Upper lobe of left lung (tissue), 4 donors: ENCODE data around the gene ZFAND6.

Source experiments
- EP300 ChIP-seq, 4 donors: sonication (generic); formaldehyde crosslinking; IDR thresholded peaks; one replicate each; pipeline ENCODE4 v1.5.1; 2017; ENCODE audit warnings: antibody characterized with exemption in 4 of 4, control low read depth in 2 of 4
- POLR2A ChIP-seq, 4 donors: fragments of 450-650 bp; IDR thresholded peaks; one replicate each; pipeline ENCODE4 v1.5.1; 2016 to 2017; ENCODE audit warnings: antibody characterized with exemption in 4 of 4, mild to moderate bottlenecking in 2 of 4
- POLR2AphosphoS5 ChIP-seq, 2 donors: sonication (generic); formaldehyde crosslinking; IDR thresholded peaks; one replicate each; pipeline ENCODE4 v1.5.1; 2017; ENCODE audit warnings: antibody characterized with exemption in 2 of 2
- TF ChIP-seq, protein P1 (sequence below), 6 experiments: fragments of 450-650 bp in 4 of 6; fragments of 200-600 bp in 2 of 6; sonication (generic) in 2 of 6; IDR thresholded peaks; one replicate each; pipeline ENCODE4 v1.5.1; 2016 to 2019; ENCODE audit warnings: antibody characterized with exemption in 6 of 6

DNA sequence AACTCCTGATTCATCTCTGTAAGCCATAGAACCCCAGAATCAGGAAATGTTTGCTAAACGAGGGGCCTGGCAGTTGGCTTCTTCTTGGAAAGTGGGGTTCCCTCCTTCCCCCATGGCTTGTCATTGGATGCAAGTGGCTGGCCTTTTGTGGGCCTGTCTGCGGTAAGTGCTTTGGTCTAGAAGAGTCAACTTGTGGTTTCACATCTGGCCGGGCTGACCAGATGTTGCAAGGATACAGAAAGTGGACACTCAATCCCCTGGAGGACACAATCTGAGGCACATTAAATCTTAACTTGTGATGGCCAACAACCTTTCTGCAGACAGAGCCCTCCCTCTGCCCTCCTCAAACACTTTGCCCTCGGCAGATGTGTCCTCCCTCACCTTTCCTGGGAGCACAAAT, 94.4 kb downstream of the ZFAND6 start:
- TF ChIP-seq, protein P1, sequence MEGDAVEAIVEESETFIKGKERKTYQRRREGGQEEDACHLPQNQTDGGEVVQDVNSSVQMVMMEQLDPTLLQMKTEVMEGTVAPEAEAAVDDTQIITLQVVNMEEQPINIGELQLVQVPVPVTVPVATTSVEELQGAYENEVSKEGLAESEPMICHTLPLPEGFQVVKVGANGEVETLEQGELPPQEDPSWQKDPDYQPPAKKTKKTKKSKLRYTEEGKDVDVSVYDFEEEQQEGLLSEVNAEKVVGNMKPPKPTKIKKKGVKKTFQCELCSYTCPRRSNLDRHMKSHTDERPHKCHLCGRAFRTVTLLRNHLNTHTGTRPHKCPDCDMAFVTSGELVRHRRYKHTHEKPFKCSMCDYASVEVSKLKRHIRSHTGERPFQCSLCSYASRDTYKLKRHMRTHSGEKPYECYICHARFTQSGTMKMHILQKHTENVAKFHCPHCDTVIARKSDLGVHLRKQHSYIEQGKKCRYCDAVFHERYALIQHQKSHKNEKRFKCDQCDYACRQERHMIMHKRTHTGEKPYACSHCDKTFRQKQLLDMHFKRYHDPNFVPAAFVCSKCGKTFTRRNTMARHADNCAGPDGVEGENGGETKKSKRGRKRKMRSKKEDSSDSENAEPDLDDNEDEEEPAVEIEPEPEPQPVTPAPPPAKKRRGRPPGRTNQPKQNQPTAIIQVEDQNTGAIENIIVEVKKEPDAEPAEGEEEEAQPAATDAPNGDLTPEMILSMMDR (IDR thresholded peaks at IDR 0.05): no peak
- no peak for TF ChIP-seq POLR2A (IDR thresholded peaks at IDR 0.05)
- no peak for TF ChIP-seq POLR2AphosphoS5 (IDR thresholded peaks at IDR 0.05)
- no peak for TF ChIP-seq EP300 (IDR thresholded peaks at IDR 0.05)
